Colonic mucosa (tissue), 4 donors: ENCODE measurements around the gene PLCD1. TPM values are rescaled to one million over a fixed set of nuclear protein-coding genes. Genes with fewer than 3 reads are reported as not detected.
A peak's percentile ranks its signal among the peaks of the same experiment; 100 is the strongest.
"Not testable (repeated sequence)": the region's sequence is repeated elsewhere in the genome, so short reads cannot be mapped to it uniquely, and the experiment has no call there.

Experiments
- DNase-seq: peaks from one replicate; pipeline ENCODE4 v3.0.0-alpha.2; 2020
- H3K27ac ChIP-seq: fragments of 200-600 bp; one replicate; pipeline ENCODE4 v1.8.0; 2021
- H3K27me3 ChIP-seq: fragments of 200-600 bp; one replicate; pipeline ENCODE4 v1.8.0; 2021
- H3K36me3 ChIP-seq: fragments of 200-600 bp; one replicate; pipeline ENCODE4 v1.8.0; 2021
- H3K4me1 ChIP-seq: fragments of 200-600 bp; one replicate; pipeline ENCODE4 v1.8.0; 2021; ENCODE audit warnings: mild to moderate bottlenecking
- H3K4me3 ChIP-seq: fragments of 200-600 bp; one replicate; pipeline ENCODE4 v1.8.0; 2021
- H3K9ac ChIP-seq, 2 donors: one replicate each; pipeline ENCODE4 v1.7.0; 2013; ENCODE audit warnings: control low read depth in 2 of 2, low read depth in 2 of 2, low read length in 2 of 2
- H3K9me3 ChIP-seq: fragments of 200-600 bp; one replicate; pipeline ENCODE4 v1.8.0; 2021
- CTCF ChIP-seq: fragments of 200-600 bp; IDR thresholded peaks from one replicate; pipeline ENCODE4 v1.8.0; 2022; ENCODE audit warnings: antibody characterized with exemption, mild to moderate bottlenecking
- intact Hi-C: fragments of 100-400 bp; cut with DNase I; formaldehyde crosslinking; loops from one replicate; pipeline ENCODE4 v1.14.1; 2022
- total RNA-seq, 2 donors: library from RNA; stranded (reverse); fragmentation: NEBNext Ultra II Directional in 1 of 2; extraction: Animal tissue kit (Norgen Biotek cat#: 25700) in 1 of 2; gene quantifications; one replicate each; pipeline ENCODE4 v1.2.1, GENCODE V29; 2021
- donor health status: healthy.
- donor health status: DM: no; HTN: no; CAD: no.
- donor health status: DM: no; HTN: no; CAD: no.

PLCD1 gene
- total RNA-seq, 2 donors from 2014 or later, result 46.8 to 70.0 TPM

DNA sequence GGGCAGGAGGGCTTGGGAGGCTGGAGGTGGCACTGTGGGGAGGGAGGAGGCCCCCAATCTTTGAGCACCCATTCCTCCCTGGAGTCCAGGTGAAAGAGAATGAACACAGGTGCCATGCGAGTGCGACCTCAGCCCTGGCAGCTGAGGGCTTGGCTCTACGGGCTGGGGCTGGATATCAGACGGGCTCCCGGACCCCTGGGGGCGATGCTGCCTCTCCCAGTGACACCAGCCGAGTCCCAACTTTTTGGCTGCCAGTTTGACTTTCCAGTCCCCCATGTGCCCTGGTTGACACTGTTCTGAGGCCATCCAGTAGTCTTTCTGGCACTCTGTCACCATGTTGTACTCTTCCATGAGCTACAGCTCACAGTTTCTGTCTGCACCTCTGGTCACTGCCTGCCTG is 37.6 kb downstream of the PLCD1 start:
- Histone ChIP-seq H3K27ac (peak overlapping the region; percentile 85), H3K4me1 (peaks cover 17% of the 10 kb centered on the region), H3K36me3 (no peaks in the 10 kb centered on the region), H3K4me3 (peak overlapping the region; percentile 31), H3K9ac (peak overlapping the region; percentile 82 to 98), H3K9me3 (no peaks in the 10 kb centered on the region), H3K27me3 (no peaks in the 10 kb centered on the region)
- no peak for DNase-seq
- TF ChIP-seq CTCF, result no peak
- intact Hi-C loops, result no loop called here

DNA sequence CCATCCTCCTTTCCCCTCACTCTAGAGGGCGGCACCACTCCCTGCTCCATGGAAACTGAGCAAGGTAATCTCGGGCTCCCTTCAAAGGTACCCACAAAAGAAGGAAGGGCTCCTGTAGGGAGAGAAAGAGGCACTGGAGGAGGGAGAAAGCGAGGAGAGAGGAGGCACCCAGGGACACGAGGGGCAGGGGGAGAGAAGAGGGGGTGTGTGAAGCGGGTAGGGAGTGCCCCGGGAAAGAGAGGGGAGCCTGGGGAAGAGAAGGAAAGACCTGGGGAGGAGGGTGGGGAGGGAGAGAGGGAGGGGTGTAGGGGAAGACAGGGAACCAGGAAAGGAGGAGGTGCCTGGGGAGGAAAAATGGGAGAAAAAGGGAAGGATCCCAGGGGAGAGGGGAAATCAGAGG is 38.3 kb downstream of the PLCD1 start:
- Histone ChIP-seq H3K9me3 (no peaks in the 10 kb centered on the region), H3K4me1 (peaks cover 23% of the 10 kb centered on the region), H3K4me3 (peak overlapping the region; percentile 31), H3K9ac (peak overlapping the region; percentile 82 to 98), H3K27ac (peak overlapping the region; percentile 85), H3K36me3 (no peaks in the 10 kb centered on the region), H3K27me3 (no peaks in the 10 kb centered on the region)
- no peak for TF ChIP-seq CTCF
- no peak for DNase-seq
- intact Hi-C loops, result no loop called here

GRCh38 chr3:37990527-37990926 is 38.9 kb downstream of the PLCD1 start, which contains the start of gene VILL:
Gene VILL (plus strand): TSS chr3:37990786. CDS start chr3:37993673, 2,887 bp downstream.
- Histone ChIP-seq H3K27ac (peak within 1 kb of the TSS; percentile 85), H3K36me3 (no peaks in the 10 kb centered on the region), H3K27me3 (no peaks in the 10 kb centered on the region), H3K4me1 (peaks cover 28% of the 10 kb centered on the region), H3K9me3 (no peaks in the 10 kb centered on the region), H3K9ac (peak within 1 kb of the TSS; percentile 82 to 98), H3K4me3 (peak within 1 kb of the TSS; percentile 31)
- no peak for TF ChIP-seq CTCF
- intact Hi-C loops, result no loop called here
- DNase-seq, result peak; percentile 91

- Histone ChIP-seq H3K36me3 (no peaks in the 10 kb centered on the region), H3K9ac (peak overlapping the region; percentile 64 to 98), H3K9me3 (no peaks in the 10 kb centered on the region), H3K27ac (peak overlapping the region; percentile 85), H3K4me3 (no peak overlapping the region), H3K4me1 (peaks cover 28% of the 10 kb centered on the region), H3K27me3 (no peaks in the 10 kb centered on the region)
- no peak for DNase-seq
- TF ChIP-seq CTCF, result no peak
- intact Hi-C loops, result no loop called here
These were observed 39.5 kb downstream of the PLCD1 start for GRCh38 chr3:37989821-37990480.

- Histone ChIP-seq H3K27ac (no peak overlapping the region), H3K27me3 (no peaks in the 10 kb centered on the region), H3K4me3 (no peak overlapping the region), H3K9ac (peak overlapping the region in 1 of 2 donors; percentile 98), H3K9me3 (no peaks in the 10 kb centered on the region), H3K4me1 (peaks cover 28% of the 10 kb centered on the region), H3K36me3 (no peaks in the 10 kb centered on the region)
- intact Hi-C loops, result no loop called here
- DNase-seq, result no peak
- no peak for TF ChIP-seq CTCF
These were observed 40.4 kb downstream of the PLCD1 start for GRCh38 chr3:37988931-37989525.

DNA sequence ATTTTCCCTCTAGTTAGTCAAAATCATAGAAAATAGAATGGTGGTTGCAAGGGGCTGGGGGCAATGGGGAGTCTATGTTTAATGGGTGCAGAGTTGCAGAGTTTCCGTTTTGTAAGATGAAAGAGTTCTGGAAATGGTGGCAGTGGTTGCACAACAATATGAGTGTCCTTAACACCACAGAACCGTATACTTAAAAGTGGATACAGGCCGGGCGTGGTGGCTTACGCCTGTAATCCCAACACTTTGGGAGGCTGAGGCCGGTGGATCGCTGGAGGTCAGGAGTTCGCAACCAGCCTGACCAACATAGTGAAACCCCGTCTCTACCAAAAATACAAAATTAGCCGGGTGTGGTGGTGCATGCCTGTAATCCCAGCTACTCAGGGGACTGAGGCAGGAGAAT is 41.1 kb downstream of the PLCD1 start:
- H3K4me1 ChIP-seq, result peaks cover 25% of the 10 kb centered on the region

More for the DNA sequence above, 41.1 kb downstream of the PLCD1 start:
- H3K36me3 ChIP-seq, intact Hi-C loops, H3K4me3 ChIP-seq, H3K9me3 ChIP-seq, DNase-seq, H3K27me3 ChIP-seq: not testable (repeated sequence)
- peak overlapping the region; percentile 91 for H3K27ac ChIP-seq
- peak overlapping the region in 1 of 2 donors; percentile 71 for H3K9ac ChIP-seq
